Keratinocyte (primary cell): ENCODE results near the gene FBXO47.

Experiments
- CTCF ChIP-seq, 3 experiments: IDR thresholded peaks in 1 of 3; conservative IDR thresholded peaks in 1 of 3; optimal IDR thresholded peaks in 1 of 3; 2 replicates in 2 of 3; 3 replicates in 1 of 3; pipeline versions ENCODE3 to v1.5.1; 2011; ENCODE audit warnings: low read length in 3 of 3, mild to moderate bottlenecking in 3 of 3, moderate library complexity in 2 of 3, control low read depth in 1 of 3, inconsistent platforms in 1 of 3; ENCODE audit not compliant: insufficient read depth in 2 of 3; ENCODE audit errors: extremely low read depth in 1 of 3
- EZH2 ChIP-seq: IDR thresholded peaks from one replicate; pipeline ENCODE4 v1.6.1; 2012; ENCODE audit warnings: inconsistent platforms, mild to moderate bottlenecking, low read length, moderate library complexity

DNA sequence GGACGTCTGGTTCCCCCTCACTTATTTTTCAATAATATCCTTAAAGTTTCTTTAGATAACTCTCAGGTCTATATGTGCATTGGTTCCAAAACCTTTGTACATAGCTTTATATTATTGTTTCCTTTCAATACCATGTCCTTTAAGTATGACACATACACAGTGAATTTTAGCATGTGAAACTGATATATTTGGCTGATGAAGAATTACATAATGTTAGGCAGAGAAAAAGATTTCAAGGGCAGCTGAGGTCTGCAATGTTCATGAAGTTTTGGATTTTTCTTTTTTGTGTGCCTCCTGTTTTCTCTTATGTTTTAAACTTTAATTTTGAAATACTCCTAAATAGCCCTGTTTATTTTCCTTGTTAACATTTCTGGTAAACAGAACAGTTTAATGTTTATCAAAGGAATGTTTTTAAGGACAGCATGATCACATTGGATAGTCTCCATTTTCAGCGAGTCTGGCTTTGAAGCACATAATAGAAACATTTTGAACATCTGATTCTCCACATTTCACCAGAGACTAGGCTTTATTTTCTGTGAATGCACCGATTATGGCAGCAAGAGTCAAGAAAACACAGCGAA lies 32.9 kb upstream of the FBXO47 start:
- TF ChIP-seq CTCF (optimal IDR thresholded peaks at IDR 0.05 in 1 of 3, IDR thresholded peaks at IDR 0.05 in 1 of 3, conservative IDR thresholded peaks at IDR 0.05 in 1 of 3; ENCODE audit: extremely low read depth in 1 of 3, insufficient read depth in 2 of 3, low read length in 3 of 3) (no peak), EZH2 (no peak)
